Breast epithelium (tissue), 3 donors: Measurements from ENCODE around the gene MYO1B.

Source experiments
- CTCF ChIP-seq, 3 donors: fragments of 450-650 bp; IDR thresholded peaks; one replicate each; pipeline ENCODE4 v1.5.1; 2016 to 2017; ENCODE audit warnings: antibody characterized with exemption in 3 of 3, mild to moderate bottlenecking in 3 of 3, moderate library complexity in 3 of 3
- POLR2AphosphoS5 ChIP-seq, 3 donors: sonication (generic); formaldehyde crosslinking; IDR thresholded peaks; one replicate each; pipeline ENCODE4 v1.6.1; 2017; ENCODE audit warnings: antibody characterized with exemption in 3 of 3

GRCh38 chr2:191299866-191300265 lies 54.7 kb downstream of the MYO1B start:
- TF ChIP-seq CTCF (IDR thresholded peaks at IDR 0.05) (no peak), POLR2AphosphoS5 (IDR thresholded peaks at IDR 0.05) (no peak)
